Sigmoid colon (tissue), 4 donors: ENCODE measurements around the gene PHLPP1.

Experiments
- EP300 ChIP-seq, 4 donors: sonication (generic); formaldehyde crosslinking; IDR thresholded peaks; one replicate each; pipeline ENCODE4 v1.6.1; 2017; ENCODE audit warnings: antibody characterized with exemption in 4 of 4
- TF ChIP-seq, protein P1 (sequence below), 4 experiments: fragments of 450-650 bp in 3 of 4; fragments of 200-600 bp in 1 of 4; IDR thresholded peaks; one replicate each; pipeline ENCODE4 v1.5.1; 2016 to 2019; ENCODE audit warnings: antibody characterized with exemption in 4 of 4, mild to moderate bottlenecking in 3 of 4, moderate library complexity in 2 of 4

DNA sequence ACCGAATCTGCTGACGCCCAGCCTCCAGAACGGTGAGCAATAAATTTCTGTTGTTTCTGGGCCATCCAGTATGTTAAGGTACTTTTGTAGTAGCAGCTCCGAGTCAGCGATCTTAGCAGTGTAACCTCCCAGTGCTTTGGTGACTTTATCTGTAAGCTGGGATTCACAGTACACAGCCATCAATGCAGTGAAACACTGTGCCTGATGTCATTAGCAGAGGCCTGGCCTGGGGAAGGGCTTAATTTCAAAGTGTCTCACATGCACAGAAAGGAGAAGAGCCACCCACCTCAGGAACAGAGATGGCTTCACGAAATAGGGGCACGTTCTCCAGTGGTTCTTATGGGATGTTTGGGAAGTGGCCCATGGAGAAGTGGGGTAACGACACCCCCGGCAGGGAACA, 281.2 kb downstream of the PHLPP1 start:
- TF ChIP-seq EP300 (IDR thresholded peaks at IDR 0.05), result no peak
- TF ChIP-seq, protein P1, sequence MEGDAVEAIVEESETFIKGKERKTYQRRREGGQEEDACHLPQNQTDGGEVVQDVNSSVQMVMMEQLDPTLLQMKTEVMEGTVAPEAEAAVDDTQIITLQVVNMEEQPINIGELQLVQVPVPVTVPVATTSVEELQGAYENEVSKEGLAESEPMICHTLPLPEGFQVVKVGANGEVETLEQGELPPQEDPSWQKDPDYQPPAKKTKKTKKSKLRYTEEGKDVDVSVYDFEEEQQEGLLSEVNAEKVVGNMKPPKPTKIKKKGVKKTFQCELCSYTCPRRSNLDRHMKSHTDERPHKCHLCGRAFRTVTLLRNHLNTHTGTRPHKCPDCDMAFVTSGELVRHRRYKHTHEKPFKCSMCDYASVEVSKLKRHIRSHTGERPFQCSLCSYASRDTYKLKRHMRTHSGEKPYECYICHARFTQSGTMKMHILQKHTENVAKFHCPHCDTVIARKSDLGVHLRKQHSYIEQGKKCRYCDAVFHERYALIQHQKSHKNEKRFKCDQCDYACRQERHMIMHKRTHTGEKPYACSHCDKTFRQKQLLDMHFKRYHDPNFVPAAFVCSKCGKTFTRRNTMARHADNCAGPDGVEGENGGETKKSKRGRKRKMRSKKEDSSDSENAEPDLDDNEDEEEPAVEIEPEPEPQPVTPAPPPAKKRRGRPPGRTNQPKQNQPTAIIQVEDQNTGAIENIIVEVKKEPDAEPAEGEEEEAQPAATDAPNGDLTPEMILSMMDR (IDR thresholded peaks at IDR 0.05), result no peak
